BLaER1 treated with 17β-estradiol and CSF1 and Interleukin-3, amounts not matched to agents 10 nM and 100 nM (cell line): Measurements from ENCODE around the gene ODF2.

Experiments used
- H3K27ac ChIP-seq, 11 experiments: shearing (Covaris generic); formaldehyde crosslinking; 2 replicates each; pipeline ENCODE4 v1.8.1; 2022
- H3K27me3 ChIP-seq, 11 experiments: shearing (Covaris generic); formaldehyde crosslinking; 2 replicates each; pipeline ENCODE4 v1.8.1; 2022
- H3K36me3 ChIP-seq, 11 experiments: shearing (Covaris generic); formaldehyde crosslinking; 2 replicates each; pipeline ENCODE4 v1.8.1; 2022
- H3K4me1 ChIP-seq, 10 experiments: shearing (Covaris generic); formaldehyde crosslinking; 2 replicates each; pipeline ENCODE4 v1.8.1; 2022
- H3K4me2 ChIP-seq, 11 experiments: shearing (Covaris generic); formaldehyde crosslinking; 2 replicates each; pipeline ENCODE4 v1.8.1; 2022
- H3K4me3 ChIP-seq, 10 experiments: shearing (Covaris generic); formaldehyde crosslinking; 2 replicates each; pipeline ENCODE4 v1.8.1; 2022
- H3K9ac ChIP-seq, 11 experiments: shearing (Covaris generic); formaldehyde crosslinking; 2 replicates each; pipeline ENCODE4 v1.8.1; 2022
- H3K9me3 ChIP-seq, 11 experiments: shearing (Covaris generic); formaldehyde crosslinking; replicated peaks in 1 of 11; 2 replicates each; pipeline ENCODE4 v1.8.1; 2022
- H4K20me1 ChIP-seq, 11 experiments: shearing (Covaris generic); formaldehyde crosslinking; 2 replicates each; pipeline ENCODE4 v1.8.1; 2022
- Cebpa-rat ChIP-seq, 11 experiments: shearing (Covaris generic); IDR thresholded peaks; 2 replicates each; pipeline ENCODE4 v1.8.1; 2022

ODF2 gene

DNA sequence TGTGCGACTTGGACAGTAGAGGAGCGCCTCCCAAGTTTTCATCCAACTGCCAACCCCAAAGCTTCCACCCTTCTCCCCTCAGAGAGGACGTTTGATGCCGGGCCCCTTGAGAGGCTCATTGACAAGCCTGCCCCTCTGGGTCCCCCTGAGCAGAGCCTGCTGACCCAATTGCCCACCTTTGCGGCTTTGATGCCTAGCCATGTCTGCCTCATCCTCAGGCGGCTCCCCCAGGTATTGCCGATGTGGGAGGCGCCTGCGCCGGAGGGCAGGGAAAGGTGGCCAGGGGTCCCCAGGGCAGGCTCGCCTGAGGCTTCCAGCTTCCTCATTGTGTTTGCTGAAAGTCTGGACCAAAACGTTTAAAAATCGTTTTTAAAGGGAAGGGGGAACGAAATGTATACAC is 1.4 kb downstream of the ODF2 start:
- Histone ChIP-seq H3K4me1 (peaks cover 6 to 52% (median 39%) of the 10 kb centered on the region in 10 experiments; a peak in 19 of 20 replicates), H3K27me3 (no peaks in the 10 kb centered on the region), H4K20me1 (peaks cover 0 to 38% (median 26%) of the 10 kb centered on the region in 11 experiments; a peak in 16 of 22 replicates), H3K4me2 (peak overlapping the region; percentile 92 to 100 (median 99)), H3K36me3 (peaks cover 21 to 40% (median 33%) of the 10 kb centered on the region in 11 experiments), H3K9me3 (no peaks in the 10 kb centered on the region), H3K27ac (peak overlapping the region in 9 of 11 experiments; percentile 90 to 99 (median 94); a peak in 16 of 22 replicates), H3K9ac (peak overlapping the region; percentile 75 to 98 (median 93); a peak in 21 of 22 replicates), H3K4me3 (peak overlapping the region; percentile 81 to 99 (median 94))
- no peak for TF ChIP-seq Cebpa-rat (IDR thresholded peaks at IDR 0.05)

DNA sequence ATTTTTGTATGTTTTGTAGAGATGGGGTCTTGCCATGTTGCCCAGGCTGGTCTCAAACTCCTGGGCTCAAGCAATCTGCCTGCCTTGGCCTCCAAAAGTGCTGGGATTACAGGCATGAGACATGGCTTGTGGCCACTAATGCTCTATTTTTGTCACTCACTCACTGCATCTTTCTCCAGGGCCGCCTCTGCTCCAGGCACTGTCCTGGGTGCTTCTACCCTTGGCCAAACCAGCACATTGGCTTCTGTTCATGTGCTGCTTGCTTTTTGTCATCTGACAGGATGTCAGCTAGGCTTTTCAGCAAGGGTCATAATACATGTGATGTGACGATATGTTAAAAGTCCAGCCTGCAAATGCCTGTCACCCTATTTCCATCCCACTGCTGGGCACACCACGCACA is 3.2 kb downstream of the ODF2 start:
- Histone ChIP-seq H3K27me3 (no peaks in the 10 kb centered on the region), H3K9me3 (no peaks in the 10 kb centered on the region), H4K20me1 (peaks cover 0 to 38% (median 26%) of the 10 kb centered on the region in 11 experiments; a peak in 16 of 22 replicates), H3K4me2 (peak overlapping the region in 5 of 11 experiments; percentile 17 to 100 (median 21); a peak in 3 of 22 replicates), H3K36me3 (peaks cover 36 to 58% (median 51%) of the 10 kb centered on the region in 11 experiments), H3K9ac (peak overlapping the region in 4 of 11 experiments; percentile 1 to 47 (median 14); a peak in 2 of 22 replicates), H3K27ac (no peak overlapping the region), H3K4me1 (peaks cover 6 to 42% (median 31%) of the 10 kb centered on the region in 10 experiments; a peak in 19 of 20 replicates), H3K4me3 (no peak overlapping the region)
- no peak for TF ChIP-seq Cebpa-rat (IDR thresholded peaks at IDR 0.05)

DNA sequence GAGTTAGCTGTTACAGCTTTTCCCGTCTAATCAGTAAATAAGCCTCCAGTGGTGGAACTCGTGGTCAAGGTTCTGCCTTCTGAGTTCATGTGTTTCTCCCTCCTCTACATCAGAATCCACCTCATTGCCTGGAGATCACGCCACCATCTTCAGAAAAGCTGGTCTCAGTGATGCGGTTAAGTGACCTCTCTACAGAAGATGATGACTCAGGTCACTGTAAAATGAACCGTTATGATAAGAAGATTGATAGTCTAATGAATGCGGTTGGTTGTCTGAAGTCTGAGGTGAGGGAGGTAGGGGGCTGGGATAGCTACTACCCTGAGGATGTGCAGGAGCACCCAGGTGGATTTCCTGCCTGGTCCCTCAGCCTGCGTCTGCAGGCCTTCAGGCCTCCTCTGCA is 13.3 kb downstream of the ODF2 start:
- H3K27me3 ChIP-seq: no peaks in the 10 kb centered on the region
- no peaks in the 10 kb centered on the region for H3K9me3 ChIP-seq
- H3K9ac ChIP-seq: peak overlapping the region in 2 of 11 experiments; percentile 3 to 28; a peak in 4 of 22 replicates
- peak overlapping the region in 7 of 11 experiments; percentile 15 to 69 (median 47); a peak in 13 of 22 replicates for H3K27ac ChIP-seq
- H3K36me3 ChIP-seq: peaks cover 31 to 85% (median 71%) of the 10 kb centered on the region in 11 experiments; a peak in 21 of 22 replicates
- H3K4me2 ChIP-seq: peak overlapping the region in 8 of 11 experiments; percentile 37 to 70 (median 60); a peak in 16 of 22 replicates
- H3K4me3 ChIP-seq: no peak overlapping the region
- H3K4me1 ChIP-seq: peaks cover 20 to 58% (median 53%) of the 10 kb centered on the region in 10 experiments
- no peak for TF ChIP-seq Cebpa-rat (IDR thresholded peaks at IDR 0.05)
- H4K20me1 ChIP-seq: no peaks in the 10 kb centered on the region; a peak in 1 of 22 replicates

- peak overlapping the region; percentile 29 to 78 (median 66); a peak in 18 of 22 replicates for H3K9ac ChIP-seq
- H3K4me3 ChIP-seq: peak overlapping the region in 3 of 10 experiments; percentile 23 to 32 (median 28); a peak in 3 of 20 replicates
These were observed 14.8 kb downstream of the ODF2 start for GRCh38 chr9:128470560-128470959.

GRCh38 chr9:128473104-128473503 is 17.3 kb downstream of the ODF2 start:
- H3K36me3 ChIP-seq: peaks cover 52 to 88% (median 78%) of the 10 kb centered on the region in 11 experiments
- peak overlapping the region in 10 of 11 experiments; percentile 18 to 89 (median 82); a peak in 19 of 22 replicates for H3K4me2 ChIP-seq
- no peak overlapping the region for H3K4me3 ChIP-seq
- TF ChIP-seq Cebpa-rat (IDR thresholded peaks at IDR 0.05): no peak
- no peaks in the 10 kb centered on the region for H3K9me3 ChIP-seq
- no peaks in the 10 kb centered on the region; a peak in 1 of 22 replicates for H4K20me1 ChIP-seq
- no peaks in the 10 kb centered on the region for H3K27me3 ChIP-seq
- peak overlapping the region in 8 of 11 experiments; percentile 20 to 87 (median 81); a peak in 12 of 22 replicates for H3K27ac ChIP-seq
- H3K9ac ChIP-seq: peak overlapping the region in 7 of 11 experiments; percentile 2 to 43 (median 19); a peak in 9 of 22 replicates
- H3K4me1 ChIP-seq: peaks cover 20 to 57% (median 53%) of the 10 kb centered on the region in 10 experiments

More at GRCh38 chr9:128470560-128470959, 14.8 kb downstream of the ODF2 start:
- H4K20me1 ChIP-seq: no peaks in the 10 kb centered on the region; a peak in 1 of 22 replicates
- peak overlapping the region; percentile 63 to 89 (median 81) for H3K4me2 ChIP-seq
- peak in 7 of 11 experiments; percentile 28 to 97 (median 81); a peak in 11 of 22 replicates for TF ChIP-seq Cebpa-rat (IDR thresholded peaks at IDR 0.05)
- peak overlapping the region in 9 of 11 experiments; percentile 50 to 87 (median 80); a peak in 18 of 22 replicates for H3K27ac ChIP-seq
- H3K9me3 ChIP-seq: no peaks in the 10 kb centered on the region
- H3K36me3 ChIP-seq: peaks cover 37 to 85% (median 74%) of the 10 kb centered on the region in 11 experiments
- H3K27me3 ChIP-seq: no peaks in the 10 kb centered on the region
- peaks cover 20 to 58% (median 53%) of the 10 kb centered on the region in 10 experiments for H3K4me1 ChIP-seq

DNA sequence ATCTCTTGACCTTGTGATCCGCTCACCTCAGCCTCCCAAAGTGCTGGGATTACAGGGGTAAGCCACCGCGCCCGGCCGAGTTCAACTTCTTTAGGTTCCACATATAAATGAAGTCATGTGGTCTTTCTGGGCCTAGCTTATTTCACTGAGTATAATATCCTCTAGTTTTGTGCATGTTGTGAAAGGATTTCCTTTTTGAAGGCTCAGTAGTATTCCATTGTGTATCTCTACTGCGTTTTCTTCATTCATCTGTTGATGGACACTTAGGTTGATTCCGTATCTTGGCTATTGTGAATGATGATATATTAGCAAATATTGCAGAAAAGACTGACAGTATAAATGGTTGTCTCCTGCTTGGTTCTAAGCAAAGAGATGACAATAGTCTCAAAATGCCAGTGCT is 20.1 kb downstream of the ODF2 start:
- Histone ChIP-seq H3K27me3 (no peaks in the 10 kb centered on the region), H3K27ac (no peak overlapping the region), H3K9me3 (no peaks in the 10 kb centered on the region), H3K4me1 (peaks cover 10 to 31% (median 28%) of the 10 kb centered on the region in 10 experiments), H4K20me1 (peaks cover 0 to 14% (median 0%) of the 10 kb centered on the region in 11 experiments; a peak in 3 of 22 replicates), H3K4me3 (no peak overlapping the region), H3K4me2 (no peak overlapping the region), H3K36me3 (peaks cover 59 to 100% (median 88%) of the 10 kb centered on the region in 11 experiments), H3K9ac (no peak overlapping the region)
- TF ChIP-seq Cebpa-rat (IDR thresholded peaks at IDR 0.05): no peak

- Histone ChIP-seq H4K20me1 (peaks cover 0 to 14% (median 0%) of the 10 kb centered on the region in 11 experiments; a peak in 3 of 22 replicates), H3K4me3 (no peak overlapping the region), H3K4me2 (no peak overlapping the region), H3K4me1 (peaks cover 0 to 4% (median 0%) of the 10 kb centered on the region in 10 experiments; a peak in 1 of 20 replicates), H3K27ac (0 out of 22 replicates have a peak overlapping the region, but pooled peaks of 2 of the 11 experiments have one; percentile 10 to 16), H3K27me3 (no peaks in the 10 kb centered on the region), H3K36me3 (peaks cover 76 to 100% (median 100%) of the 10 kb centered on the region in 11 experiments), H3K9ac (0 out of 22 replicates have a peak overlapping the region, but pooled peaks of 1 of the 11 experiments have one; percentile 37), H3K9me3 (no peaks in the 10 kb centered on the region)
- TF ChIP-seq Cebpa-rat (IDR thresholded peaks at IDR 0.05): no peak
These were observed 23.5 kb downstream of the ODF2 start for GRCh38 chr9:128479262-128479661.

GRCh38 chr9:128481561-128481960 is 25.8 kb downstream of the ODF2 start:
- H3K27me3 ChIP-seq: no peaks in the 10 kb centered on the region
- H3K4me1 ChIP-seq: peaks cover 0 to 4% (median 0%) of the 10 kb centered on the region in 10 experiments; a peak in 1 of 20 replicates
- no peaks in the 10 kb centered on the region for H3K9me3 ChIP-seq
- no peak overlapping the region for H3K27ac ChIP-seq
- peaks cover 77 to 100% (median 100%) of the 10 kb centered on the region in 11 experiments for H3K36me3 ChIP-seq
- no peak for TF ChIP-seq Cebpa-rat (IDR thresholded peaks at IDR 0.05)
- H4K20me1 ChIP-seq: peaks cover 0 to 20% (median 0%) of the 10 kb centered on the region in 11 experiments; a peak in 5 of 22 replicates
- no peak overlapping the region for H3K4me2 ChIP-seq
- H3K4me3 ChIP-seq: no peak overlapping the region
- H3K9ac ChIP-seq: no peak overlapping the region

DNA sequence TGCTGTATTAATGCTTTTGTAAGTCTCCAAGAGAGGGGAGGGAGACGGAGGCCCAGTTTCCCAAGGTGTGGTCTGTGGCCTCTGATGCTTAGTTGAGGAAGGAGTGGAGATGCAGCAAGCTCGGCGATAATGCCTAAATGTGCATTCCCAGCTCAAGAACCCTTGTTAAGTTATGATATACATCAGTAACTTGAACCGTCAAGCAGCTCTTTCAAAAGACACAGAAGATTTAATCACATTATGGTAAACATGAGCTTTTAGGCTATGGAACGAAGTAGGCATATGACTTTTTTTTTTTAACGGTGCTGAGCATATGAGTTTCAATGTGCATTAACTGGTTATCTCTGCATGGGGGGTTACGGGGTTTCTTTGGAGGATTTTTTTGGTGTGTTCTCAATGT is 26.4 kb downstream of the ODF2 start:
- peaks cover 84 to 100% (median 100%) of the 10 kb centered on the region in 11 experiments for H3K36me3 ChIP-seq

More for the DNA sequence above, 26.4 kb downstream of the ODF2 start:
- Histone ChIP-seq H3K27me3 (no peaks in the 10 kb centered on the region), H3K4me2 (no peak overlapping the region), H3K4me1 (peaks cover 0 to 4% (median 0%) of the 10 kb centered on the region in 10 experiments; a peak in 1 of 20 replicates), H4K20me1 (peaks cover 0 to 20% (median 0%) of the 10 kb centered on the region in 11 experiments; a peak in 5 of 22 replicates), H3K4me3 (no peak overlapping the region), H3K27ac (no peak overlapping the region), H3K9ac (no peak overlapping the region), H3K9me3 (no peaks in the 10 kb centered on the region)
- TF ChIP-seq Cebpa-rat (IDR thresholded peaks at IDR 0.05): no peak
